HepG2 (cell line): ENCODE measurements around the gene BLMH. TPM values are rescaled to one million over a fixed set of nuclear protein-coding genes. Genes with fewer than 3 reads are reported as not detected.

Experiments used
- CCAR2 ChIP-seq: fragments of 200-400 bp; formaldehyde crosslinking; optimal IDR thresholded peaks from 2 replicates; pipeline ENCODE3; 2018; ENCODE audit warnings: low read depth, mild to moderate bottlenecking, low read length, moderate library complexity
- ELF1 ChIP-seq: sonication (generic); formaldehyde crosslinking; IDR thresholded peaks from 2 replicates; pipeline ENCODE4 v1.4.0; 2020; ENCODE audit warnings: missing genetic modification reagents
- GATAD1 ChIP-seq: IDR thresholded peaks from 2 replicates; pipeline ENCODE4 v1.6.1; 2016; ENCODE audit warnings: missing genetic modification reagents, missing compliant biosample characterization
- HNRNPLL ChIP-seq: fragments of 200-400 bp; formaldehyde crosslinking; IDR thresholded peaks from 2 replicates; pipeline ENCODE4 v1.6.1; 2017; ENCODE audit warnings: mild to moderate bottlenecking, low read depth, low read length; ENCODE audit not compliant: poor library complexity, severe bottlenecking
- ONECUT2 ChIP-seq: sonication (generic); formaldehyde crosslinking; IDR thresholded peaks from 2 replicates; pipeline ENCODE4 v1.4.0; 2020; ENCODE audit warnings: missing genetic modification reagents
- POLR2A ChIP-seq, 2 experiments: IDR thresholded peaks; 2 replicates each; pipeline ENCODE4 v1.6.1; 2011; ENCODE audit warnings: low read depth in 2 of 2, low read length in 2 of 2, mild to moderate bottlenecking in 1 of 2, moderate library complexity in 1 of 2; ENCODE audit not compliant: insufficient read depth in 1 of 2
- POLR2G ChIP-seq: fragments of 200-400 bp; formaldehyde crosslinking; IDR thresholded peaks from 2 replicates; pipeline ENCODE4 v1.6.1; 2018; ENCODE audit warnings: mild to moderate bottlenecking, low read depth, low read length, moderate library complexity
- SALL2 ChIP-seq: sonication (generic); formaldehyde crosslinking; IDR thresholded peaks from 2 replicates; pipeline ENCODE4 v1.8.1; 2023; ENCODE audit warnings: mild to moderate bottlenecking, missing genetic modification reagents, inconsistent platforms
- ZFP37 ChIP-seq: sonication (generic); formaldehyde crosslinking; IDR thresholded peaks from 2 replicates; pipeline ENCODE4 v1.4.0; 2020; ENCODE audit warnings: missing genetic modification reagents, borderline replicate concordance
- ZFP82 ChIP-seq: sonication (generic); formaldehyde crosslinking; IDR thresholded peaks from 2 replicates; pipeline ENCODE4 v1.5.1; 2020; ENCODE audit warnings: mild to moderate bottlenecking, missing genetic modification reagents, borderline replicate concordance
- ZNF432 ChIP-seq: sonication (generic); formaldehyde crosslinking; IDR thresholded peaks from 2 replicates; pipeline ENCODE4 v1.5.0; 2020; ENCODE audit warnings: missing genetic modification reagents, mild to moderate bottlenecking, borderline replicate concordance
- ZNF543 ChIP-seq: sonication (generic); formaldehyde crosslinking; IDR thresholded peaks from 2 replicates; pipeline ENCODE4 v1.4.0; 2020; ENCODE audit warnings: mild to moderate bottlenecking, missing genetic modification reagents
- ZNF670 ChIP-seq: sonication (generic); formaldehyde crosslinking; IDR thresholded peaks from 2 replicates; pipeline ENCODE4 v1.8.0; 2022; ENCODE audit warnings: mild to moderate bottlenecking, missing genetic modification reagents, borderline replicate concordance
- ZSCAN31 ChIP-seq: sonication (generic); formaldehyde crosslinking; IDR thresholded peaks from 2 replicates; pipeline ENCODE4 v1.5.0; 2020; ENCODE audit warnings: low read depth, mild to moderate bottlenecking, missing genetic modification reagents
- polyA plus RNA-seq, 8 experiments: library from polyadenylated mRNA; depleted of rRNA in 3 of 8; stranded (reverse) in 7 of 8; unstranded in 1 of 8; fragments of >200 nt; fragmentation: Illumina TruSeq in 4 of 8; extraction: Trizol in 4 of 8; gene quantifications; 2 replicates each; pipeline versions ENCODE4 v1.2.1 to v1.2.3, GENCODE V29; 2011 to 2016; ENCODE audit warnings: low read depth in 4 of 8, missing spikeins in 1 of 8, mixed read lengths in 1 of 8; ENCODE audit not compliant: insufficient read depth in 1 of 8
- total RNA-seq, 5 experiments: library from RNA; depleted of rRNA; stranded (reverse); fragments of >200 nt; fragmentation: Illumina TruSeq; extraction: Trizol; gene quantifications; 2 replicates each; pipeline ENCODE4 v1.2.3, GENCODE V29; 2016; ENCODE audit warnings: low read depth in 1 of 5
- TF ChIP-seq, protein P1 (sequence below): sonication (generic); formaldehyde crosslinking; IDR thresholded peaks from 2 replicates; pipeline ENCODE4 v1.8.1; 2023; ENCODE audit warnings: mild to moderate bottlenecking, inconsistent platforms, moderate library complexity, missing genetic modification reagents, borderline replicate concordance
- TF ChIP-seq, protein P2 (sequence below): sonication (generic); formaldehyde crosslinking; IDR thresholded peaks from 2 replicates; pipeline ENCODE4 v1.8.0; 2022; ENCODE audit warnings: missing genetic modification reagents, mild to moderate bottlenecking, borderline replicate concordance
- TF ChIP-seq, protein P3 (sequence below): sonication (generic); formaldehyde crosslinking; IDR thresholded peaks from 2 replicates; pipeline ENCODE4 v1.4.0; 2020; ENCODE audit warnings: missing genetic modification reagents
- TF ChIP-seq, protein P4 (sequence below): sonication (generic); IDR thresholded peaks from 2 replicates; pipeline ENCODE4 v1.6.1; 2016; ENCODE audit warnings: low read depth, borderline replicate concordance
- TF ChIP-seq, protein P5 (sequence below): IDR thresholded peaks from 2 replicates; pipeline ENCODE4 v1.6.1; 2018; ENCODE audit warnings: missing genetic modification reagents, mild to moderate bottlenecking, missing compliant biosample characterization

Gene BLMH
- total and polyA plus RNA-seq, 2 of the 13 experiments (the other 11 are each of a cell fraction or from before 2014, with no cell fraction given) = 12.1 to 41.0 TPM

DNA sequence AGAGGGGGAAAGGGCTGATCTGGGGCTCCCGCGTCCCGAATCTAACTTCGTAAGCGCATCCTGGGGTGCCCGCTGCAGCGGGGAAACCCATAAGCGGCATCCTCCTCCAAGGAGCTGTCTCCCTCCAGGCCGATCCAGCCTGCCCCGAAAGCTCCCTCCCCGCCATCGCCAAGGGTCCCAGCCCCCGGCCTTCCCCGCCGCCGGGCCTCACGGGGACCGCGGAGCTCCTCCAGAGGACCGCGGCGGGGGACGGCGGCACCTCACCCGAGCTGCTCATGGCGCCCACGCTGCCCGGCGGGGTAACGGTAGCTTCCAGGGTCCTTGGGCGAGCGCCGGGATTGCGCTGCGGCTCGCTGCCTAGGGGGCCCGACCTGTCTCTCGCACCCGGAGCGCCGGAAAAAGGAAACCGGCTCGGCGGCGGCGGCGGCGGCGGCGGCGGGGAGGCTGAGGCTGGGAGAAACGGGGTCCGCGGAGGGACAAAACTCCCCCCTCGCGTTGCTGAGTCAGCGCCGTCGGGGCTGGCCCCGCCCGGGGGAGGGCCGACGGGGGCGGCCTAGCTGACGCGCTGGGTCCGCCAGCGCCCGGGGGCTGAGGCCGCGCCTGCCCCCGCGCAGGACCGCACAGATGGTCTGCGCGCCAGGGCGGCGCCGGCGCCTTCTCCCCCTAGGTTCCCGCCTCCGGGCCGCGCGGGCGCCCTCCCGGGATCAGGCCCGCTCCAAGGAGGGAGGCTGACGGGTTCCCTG lies at the start of gene BLMH (continued):
- TF ChIP-seq GATAD1 (CRISPR knock-in tag) = peak; percentile 41; the same call in 1 of the 2 replicates
- TF ChIP-seq ZSCAN31 (CRISPR knock-in tag) = peak; percentile 65
- no peak for TF ChIP-seq ONECUT2
- no peak for TF ChIP-seq CCAR2
- TF ChIP-seq, protein P1, sequence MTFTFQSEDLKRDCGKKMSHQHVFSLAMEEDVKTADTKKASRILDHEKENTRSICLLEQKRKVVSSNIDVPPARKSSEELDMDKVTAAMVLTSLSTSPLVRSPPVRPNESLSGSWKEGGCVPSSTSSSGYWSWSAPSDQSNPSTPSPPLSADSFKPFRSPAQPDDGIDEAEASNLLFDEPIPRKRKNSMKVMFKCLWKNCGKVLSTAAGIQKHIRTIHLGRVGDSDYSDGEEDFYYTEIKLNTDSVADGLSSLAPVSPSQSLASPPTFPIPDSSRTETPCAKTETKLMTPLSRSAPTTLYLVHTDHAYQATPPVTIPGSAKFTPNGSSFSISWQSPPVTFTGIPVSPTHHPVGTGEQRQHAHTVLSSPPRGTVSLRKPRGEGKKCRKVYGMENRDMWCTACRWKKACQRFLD (CRISPR knock-in tag) = no peak; the same call in 1 of the 2 replicates
- 0 out of 2 replicates have a peak, but pooled peaks have one; percentile 67 for TF ChIP-seq ZNF543 (CRISPR knock-in tag)
- TF ChIP-seq, protein P2, sequence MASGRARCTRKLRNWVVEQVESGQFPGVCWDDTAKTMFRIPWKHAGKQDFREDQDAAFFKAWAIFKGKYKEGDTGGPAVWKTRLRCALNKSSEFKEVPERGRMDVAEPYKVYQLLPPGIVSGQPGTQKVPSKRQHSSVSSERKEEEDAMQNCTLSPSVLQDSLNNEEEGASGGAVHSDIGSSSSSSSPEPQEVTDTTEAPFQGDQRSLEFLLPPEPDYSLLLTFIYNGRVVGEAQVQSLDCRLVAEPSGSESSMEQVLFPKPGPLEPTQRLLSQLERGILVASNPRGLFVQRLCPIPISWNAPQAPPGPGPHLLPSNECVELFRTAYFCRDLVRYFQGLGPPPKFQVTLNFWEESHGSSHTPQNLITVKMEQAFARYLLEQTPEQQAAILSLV (CRISPR knock-in tag) = no peak
- TF ChIP-seq POLR2G = peak; percentile 69
- TF ChIP-seq ZFP82 (CRISPR knock-in tag) = no peak
- TF ChIP-seq ELF1 = no peak
- peak; percentile 30 to 73; a peak in 3 of 4 replicates for TF ChIP-seq POLR2A (IDR thresholded peaks at IDR 0.05; ENCODE audit: insufficient read depth in 1 of 2, low read depth in 2 of 2, low read length in 2 of 2)
- TF ChIP-seq ZNF670 (CRISPR knock-in tag) = no peak; the same call in 1 of the 2 replicates
- TF ChIP-seq ZNF432 (CRISPR knock-in tag) = no peak
- TF ChIP-seq, protein P3, sequence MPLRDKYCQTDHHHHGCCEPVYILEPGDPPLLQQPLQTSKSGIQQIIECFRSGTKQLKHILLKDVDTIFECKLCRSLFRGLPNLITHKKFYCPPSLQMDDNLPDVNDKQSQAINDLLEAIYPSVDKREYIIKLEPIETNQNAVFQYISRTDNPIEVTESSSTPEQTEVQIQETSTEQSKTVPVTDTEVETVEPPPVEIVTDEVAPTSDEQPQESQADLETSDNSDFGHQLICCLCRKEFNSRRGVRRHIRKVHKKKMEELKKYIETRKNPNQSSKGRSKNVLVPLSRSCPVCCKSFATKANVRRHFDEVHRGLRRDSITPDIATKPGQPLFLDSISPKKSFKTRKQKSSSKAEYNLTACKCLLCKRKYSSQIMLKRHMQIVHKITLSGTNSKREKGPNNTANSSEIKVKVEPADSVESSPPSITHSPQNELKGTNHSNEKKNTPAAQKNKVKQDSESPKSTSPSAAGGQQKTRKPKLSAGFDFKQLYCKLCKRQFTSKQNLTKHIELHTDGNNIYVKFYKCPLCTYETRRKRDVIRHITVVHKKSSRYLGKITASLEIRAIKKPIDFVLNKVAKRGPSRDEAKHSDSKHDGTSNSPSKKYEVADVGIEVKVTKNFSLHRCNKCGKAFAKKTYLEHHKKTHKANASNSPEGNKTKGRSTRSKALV (CRISPR knock-in tag) = no peak
- TF ChIP-seq, protein P4, sequence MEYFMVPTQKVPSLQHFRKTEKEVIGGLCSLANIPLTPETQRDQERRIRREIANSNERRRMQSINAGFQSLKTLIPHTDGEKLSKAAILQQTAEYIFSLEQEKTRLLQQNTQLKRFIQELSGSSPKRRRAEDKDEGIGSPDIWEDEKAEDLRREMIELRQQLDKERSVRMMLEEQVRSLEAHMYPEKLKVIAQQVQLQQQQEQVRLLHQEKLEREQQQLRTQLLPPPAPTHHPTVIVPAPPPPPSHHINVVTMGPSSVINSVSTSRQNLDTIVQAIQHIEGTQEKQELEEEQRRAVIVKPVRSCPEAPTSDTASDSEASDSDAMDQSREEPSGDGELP = no peak
- TF ChIP-seq, protein P5, sequence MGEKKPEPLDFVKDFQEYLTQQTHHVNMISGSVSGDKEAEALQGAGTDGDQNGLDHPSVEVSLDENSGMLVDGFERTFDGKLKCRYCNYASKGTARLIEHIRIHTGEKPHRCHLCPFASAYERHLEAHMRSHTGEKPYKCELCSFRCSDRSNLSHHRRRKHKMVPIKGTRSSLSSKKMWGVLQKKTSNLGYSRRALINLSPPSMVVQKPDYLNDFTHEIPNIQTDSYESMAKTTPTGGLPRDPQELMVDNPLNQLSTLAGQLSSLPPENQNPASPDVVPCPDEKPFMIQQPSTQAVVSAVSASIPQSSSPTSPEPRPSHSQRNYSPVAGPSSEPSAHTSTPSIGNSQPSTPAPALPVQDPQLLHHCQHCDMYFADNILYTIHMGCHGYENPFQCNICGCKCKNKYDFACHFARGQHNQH = no peak
- peak; percentile 42 for TF ChIP-seq HNRNPLL
- TF ChIP-seq ZFP37 (CRISPR knock-in tag) = no peak
- TF ChIP-seq SALL2 (CRISPR knock-in tag) = 0 out of 2 replicates have a peak, but pooled peaks have one; percentile 40
